PC-9 (cell line): ENCODE data around the gene HHIPL1. TPM values are rescaled to one million over a fixed set of nuclear protein-coding genes. Genes with fewer than 3 reads are reported as not detected.
A peak's percentile ranks its signal among the peaks of the same experiment; 100 is the strongest.

Source experiments
- BruUV-seq: library from RNA; stranded (reverse); fragments of 400-500 nt; replicated peaks from 2 replicates; lab custom pipeline; 2021; lab: Mats Ljungman, UMichigan
- CTCF ChIA-PET: fragments of 300-600 bp; sonication (Branson Sonifier 250); formaldehyde crosslinking; loops from one replicate; lab custom pipeline; 2022; ENCODE audit warnings: antibody characterized with exemption; lab: Charles Lee
- POLR2A ChIA-PET: fragments of 300-600 bp; sonication (Branson Sonifier 250); formaldehyde crosslinking; loops from one replicate; lab custom pipeline; 2022; ENCODE audit warnings: antibody characterized with exemption; ENCODE audit not compliant: unreplicated experiment; lab: Charles Lee
- DNase-seq, 2 experiments: peaks; one replicate each; pipeline versions ENCODE4 v3.0.0 to v3.0.0-alpha.2; 2015 to 2022; ENCODE audit warnings: mixed read lengths in 1 of 2
- H2AFZ ChIP-seq: fragments of 200-600 bp; sonication (generic); 2 replicates; pipeline ENCODE4 v1.8.1; 2017; ENCODE audit warnings: antibody characterized with exemption
- H3F3A ChIP-seq: fragments of 200-600 bp; sonication (generic); 2 replicates; pipeline ENCODE4 v1.8.1; 2017; ENCODE audit warnings: antibody characterized with exemption, mild to moderate bottlenecking, low read depth; ENCODE audit not compliant: insufficient read depth
- H3K27ac ChIP-seq: fragments of 200-600 bp; sonication (generic); 2 replicates; pipeline ENCODE4 v1.6.1; 2016; ENCODE audit warnings: mixed run types
- H3K27me3 ChIP-seq: fragments of 200-600 bp; sonication (generic); 2 replicates; pipeline ENCODE4 v1.6.1; 2016; ENCODE audit warnings: low read depth, mixed run types; ENCODE audit not compliant: insufficient read depth
- H3K36me3 ChIP-seq: fragments of 200-600 bp; sonication (generic); 2 replicates; pipeline ENCODE4 v1.6.1; 2016; ENCODE audit warnings: low read depth, mixed run types
- H3K4me1 ChIP-seq: fragments of 200-600 bp; sonication (generic); replicated peaks from 2 replicates; pipeline ENCODE4 v1.6.1; 2016; ENCODE audit warnings: mixed run types; ENCODE audit not compliant: insufficient read depth
- H3K4me2 ChIP-seq: fragments of 200-600 bp; sonication (generic); 2 replicates; pipeline ENCODE4 v1.6.1; 2017; ENCODE audit warnings: mixed run types
- H3K4me3 ChIP-seq: fragments of 200-600 bp; sonication (generic); 2 replicates; pipeline ENCODE4 v1.6.1; 2016; ENCODE audit warnings: mixed run types
- H3K79me2 ChIP-seq: fragments of 200-600 bp; sonication (generic); 2 replicates; pipeline ENCODE4 v1.6.1; 2017; ENCODE audit warnings: low read depth, mixed run types
- H3K9me2 ChIP-seq: fragments of 200-600 bp; sonication (generic); 2 replicates; pipeline ENCODE4 v1.8.1; 2017; ENCODE audit warnings: mild to moderate bottlenecking; ENCODE audit not compliant: insufficient read depth
- H3K9me3 ChIP-seq: fragments of 200-600 bp; sonication (generic); 2 replicates; pipeline ENCODE4 v1.8.1; 2016; ENCODE audit warnings: low read depth; ENCODE audit not compliant: insufficient read depth
- H4K20me1 ChIP-seq: fragments of 200-600 bp; sonication (generic); 2 replicates; pipeline ENCODE4 v1.8.1; 2017; ENCODE audit not compliant: insufficient read depth
- CTCF ChIP-seq: fragments of 200-600 bp; sonication (generic); conservative IDR thresholded peaks from 2 replicates; pipeline ENCODE4 v1.6.1; 2017; ENCODE audit warnings: mixed run types, antibody characterized with exemption, mild to moderate bottlenecking, moderate library complexity
- EZH2 ChIP-seq: fragments of 200-600 bp; sonication (generic); IDR thresholded peaks from 2 replicates; pipeline ENCODE4 v1.8.0; 2017; ENCODE audit warnings: antibody characterized with exemption, low read depth
- intact Hi-C: fragments of 100-400 bp; cut with micrococcal nuclease; formaldehyde crosslinking; loops from one replicate; pipeline ENCODE4 v1.10.0; 2022; ENCODE audit not compliant: unreplicated experiment
- total RNA-seq: library from RNA; stranded (reverse); gene quantifications from 2 replicates; pipeline ENCODE4 v1.2.3, GENCODE V29; 2021

HHIPL1 gene
- total RNA-seq, 1 experiment from 2014 or later: 0.28 TPM

GRCh38 chr14:99604766-99605298 lies 40.1 kb upstream of the HHIPL1 start:
- no peak for DNase-seq

DNA sequence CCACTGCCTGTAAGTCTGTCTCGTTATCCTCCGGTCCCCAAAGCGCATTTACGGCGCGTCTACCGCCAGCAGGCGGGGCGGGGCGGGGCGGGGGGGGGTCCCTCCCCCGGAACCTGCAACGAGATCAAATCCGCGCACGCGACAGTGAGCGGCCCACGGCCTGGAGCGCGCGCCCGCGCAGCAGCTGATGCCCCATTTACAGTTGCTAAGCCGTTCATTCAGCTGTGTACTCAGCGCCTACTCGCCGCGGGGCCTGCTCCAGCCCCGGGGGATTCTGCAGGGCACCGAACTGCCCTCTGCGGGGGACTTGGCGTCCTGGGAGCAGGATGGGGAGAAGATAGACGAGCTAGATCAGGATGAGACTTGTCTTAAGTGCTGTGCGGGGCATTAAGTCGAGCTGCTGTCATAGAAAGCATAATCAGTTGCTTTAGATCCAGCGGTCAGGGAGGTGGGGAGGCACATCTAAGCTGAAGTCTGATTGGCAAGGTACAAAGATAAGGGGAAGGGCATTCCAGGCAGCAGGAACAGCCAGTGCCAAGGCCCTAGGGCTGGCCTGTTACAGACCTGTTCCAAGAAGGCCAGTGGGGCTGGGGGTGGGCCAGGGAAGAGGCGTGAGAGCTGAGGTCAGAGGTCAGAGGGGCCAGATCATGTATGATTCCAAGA lies 39.5 kb upstream of the HHIPL1 start:
- H3K36me3 ChIP-seq: no peaks in the 10 kb centered on the region
- TF ChIP-seq CTCF: no peak
- TF ChIP-seq EZH2: no peak
- H3K9me3 ChIP-seq: no peaks in the 10 kb centered on the region
- H3K9me2 ChIP-seq: no peaks in the 10 kb centered on the region
- POLR2A ChIA-PET: interaction anchor here (0.7 kb wide), 1 partner anchor 33 kb away, joined by 3 read pairs; no protein-coding TSS in a partner anchor
- H3K79me2 ChIP-seq: peaks cover 26% of the 10 kb centered on the region
- CTCF ChIA-PET: interaction anchor here (0.7 kb wide), 1 partner anchor 81 kb away, joined by 3 read pairs; no protein-coding TSS in a partner anchor
- peak overlapping the region; percentile 90 for H3K4me2 ChIP-seq
- H3K27ac ChIP-seq: no peak overlapping the region
- DNase-seq: peak in 1 of 2 experiments; percentile 38
- peak overlapping the region; percentile 91 for H2AFZ ChIP-seq
- peak overlapping the region; percentile 71 for H3K4me3 ChIP-seq
- H3K4me1 ChIP-seq: peaks cover 16% of the 10 kb centered on the region
- BruUV-seq: no TSS peak
- H3F3A ChIP-seq: no peaks in the 10 kb centered on the region
- intact Hi-C loops: loop anchor here (2.0 kb wide), 1 partner anchor 31 kb away; no protein-coding TSS in a partner anchor
- no peaks in the 10 kb centered on the region for H4K20me1 ChIP-seq
- no peaks in the 10 kb centered on the region for H3K27me3 ChIP-seq

More at GRCh38 chr14:99604766-99605298, 40.1 kb upstream of the HHIPL1 start:
- Histone ChIP-seq H3K27me3 (no peaks in the 10 kb centered on the region), H3K4me3 (peak overlapping the region; percentile 71), H3K4me1 (peaks cover 16% of the 10 kb centered on the region), H2AFZ (peak overlapping the region; percentile 91), H3F3A (no peaks in the 10 kb centered on the region), H3K36me3 (no peaks in the 10 kb centered on the region), H3K9me3 (no peaks in the 10 kb centered on the region), H3K4me2 (peak overlapping the region; percentile 90), H3K9me2 (no peaks in the 10 kb centered on the region), H4K20me1 (no peaks in the 10 kb centered on the region), H3K27ac (peak overlapping the region; percentile 50), H3K79me2 (peaks cover 32% of the 10 kb centered on the region)
- TF ChIP-seq CTCF (no peak), EZH2 (no peak)
- intact Hi-C loops: loop anchor here (1.0 to 2.0 kb wide), 2 partner anchors 30 to 42 kb away; no protein-coding TSS in a partner anchor
- CTCF ChIA-PET: interaction anchor here (0.7 kb wide), 1 partner anchor 80 kb away, joined by 3 read pairs; no protein-coding TSS in a partner anchor
- TSS peak; percentile 54 for BruUV-seq
- POLR2A ChIA-PET: interaction anchor here (0.7 kb wide), 1 partner anchor 32 kb away, joined by 3 read pairs; no protein-coding TSS in a partner anchor

GRCh38 chr14:99606359-99606758 lies 38.6 kb upstream of the HHIPL1 start:
- Histone ChIP-seq H3K27ac (no peak overlapping the region), H3K4me1 (peaks cover 15% of the 10 kb centered on the region), H3K36me3 (no peaks in the 10 kb centered on the region), H3K4me2 (no peak overlapping the region), H3F3A (no peaks in the 10 kb centered on the region), H3K4me3 (no peak overlapping the region), H3K27me3 (no peaks in the 10 kb centered on the region), H3K9me3 (no peaks in the 10 kb centered on the region), H3K79me2 (peaks cover 17% of the 10 kb centered on the region), H2AFZ (no peak overlapping the region), H3K9me2 (no peaks in the 10 kb centered on the region), H4K20me1 (no peaks in the 10 kb centered on the region)
- DNase-seq: no peak
- BruUV-seq: no TSS peak
- TF ChIP-seq CTCF (no peak), EZH2 (no peak)
- ChIA-PET POLR2A (no interaction called here), CTCF (interaction anchor here (0.7 kb wide), 1 partner anchor 82 kb away, joined by 3 read pairs; no protein-coding TSS in a partner anchor)
- intact Hi-C loops: no loop called here
